Stimulated activated effector memory CD8-positive, alpha-beta T cell treated with anti-CD3 and anti-CD28 coated beads, Interleukin-12 subunit alpha, Interleukin-12 subunit beta, amount 100 ng/mL, for 72 hours (primary cell): Measurements from ENCODE around the gene P4HA3.

Source experiments
- ATAC-seq: fragments of 150-1000 bp; cut with Tn5 transposase; 2 replicates; pipeline ENCODE4 v1.10.0; 2021
- DNase-seq, 2 donors: peaks; one replicate each; pipeline ENCODE4 v3.0.0; 2021 to 2022; ENCODE audit warnings: low spot score in 2 of 2
- H3K27ac Mint-ChIP-seq: one replicate; pipeline ENCODE4 v1.8.0; 2022; ENCODE audit warnings: mild to moderate bottlenecking, mixed read lengths
- H3K36me3 Mint-ChIP-seq: one replicate; pipeline ENCODE4 v1.8.0; 2022; ENCODE audit warnings: mild to moderate bottlenecking, mixed read lengths
- H3K4me1 Mint-ChIP-seq: one replicate; pipeline ENCODE4 v1.8.0; 2022; ENCODE audit warnings: mixed read lengths
- H3K4me3 Mint-ChIP-seq: one replicate; pipeline ENCODE4 v1.8.0; 2022; ENCODE audit warnings: mild to moderate bottlenecking, mixed read lengths
- H3K9me3 Mint-ChIP-seq: one replicate; pipeline ENCODE4 v1.8.0; 2022; ENCODE audit warnings: mixed read lengths

P4HA3 gene

GRCh38 chr11:74288161-74288560, 23.3 kb downstream of the P4HA3 start:
- DNase-seq, result no peak
- peak overlapping the region; percentile 12 for H3K27ac Mint-ChIP-seq
- H3K4me3 Mint-ChIP-seq, result no peak overlapping the region
- no peaks in the 10 kb centered on the region for H3K4me1 Mint-ChIP-seq
- no peaks in the 10 kb centered on the region for H3K9me3 Mint-ChIP-seq
- H3K36me3 Mint-ChIP-seq, result no peaks in the 10 kb centered on the region
- peak; percentile 83 for ATAC-seq

DNA sequence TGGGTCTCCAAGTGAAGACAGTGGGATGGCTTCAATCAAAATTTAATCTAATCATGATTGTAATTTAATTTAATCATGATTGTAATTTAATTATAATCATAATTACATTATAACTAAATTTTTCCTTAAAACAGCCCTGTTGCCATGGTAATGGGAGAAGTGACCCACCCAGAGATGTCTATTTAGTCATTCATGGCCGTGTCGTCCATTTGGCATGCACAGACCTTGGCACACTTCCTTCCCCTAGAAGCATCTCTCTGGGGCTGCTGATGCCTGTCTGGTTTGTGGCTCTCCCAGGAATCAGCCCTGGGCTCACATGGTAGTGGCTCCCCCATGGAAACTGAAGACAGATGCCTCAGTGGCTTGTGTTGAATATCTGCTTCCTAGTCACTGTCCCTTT, 27.0 kb downstream of the P4HA3 start:
- no peaks in the 10 kb centered on the region for H3K4me1 Mint-ChIP-seq
- DNase-seq (no peak), ATAC-seq (no peak)
- no peaks in the 10 kb centered on the region for H3K36me3 Mint-ChIP-seq
- H3K27ac Mint-ChIP-seq, result no peak overlapping the region
- H3K9me3 Mint-ChIP-seq, result no peaks in the 10 kb centered on the region
- H3K4me3 Mint-ChIP-seq, result no peak overlapping the region

GRCh38 chr11:74283580-74284180, 27.8 kb downstream of the P4HA3 start:
- Mint-ChIP-seq H3K36me3 (no peaks in the 10 kb centered on the region), H3K4me3 (no peak overlapping the region), H3K27ac (no peak overlapping the region), H3K4me1 (no peaks in the 10 kb centered on the region), H3K9me3 (no peaks in the 10 kb centered on the region)
- no peak for DNase-seq
- no peak for ATAC-seq

- Mint-ChIP-seq H3K9me3 (no peaks in the 10 kb centered on the region), H3K4me3 (no peak overlapping the region), H3K36me3 (no peaks in the 10 kb centered on the region), H3K27ac (no peak overlapping the region), H3K4me1 (no peaks in the 10 kb centered on the region)
- peak; percentile 60 for ATAC-seq
- DNase-seq, result no peak
These were observed 28.5 kb downstream of the P4HA3 start for GRCh38 chr11:74282914-74283371.

DNA sequence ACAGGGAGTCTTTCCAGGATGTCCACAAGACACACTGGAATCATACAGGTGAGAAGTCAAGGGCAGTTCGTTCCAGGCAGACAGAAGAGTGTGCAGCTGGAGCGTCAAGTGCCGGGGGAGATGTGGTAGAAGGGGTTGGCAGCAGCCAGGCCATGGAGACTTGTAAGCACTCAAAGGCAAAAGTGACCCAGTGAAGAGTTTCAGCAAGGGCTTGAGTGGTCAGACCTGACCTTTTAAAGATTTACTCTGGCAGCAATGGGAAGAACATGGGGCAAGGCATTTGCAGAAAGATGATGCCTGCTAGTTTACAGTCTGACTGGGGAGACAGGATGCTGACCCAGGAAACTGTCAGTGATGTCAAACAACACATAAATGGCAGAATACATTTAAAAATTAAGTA, 29.0 kb downstream of the P4HA3 start:
- ATAC-seq (no peak), DNase-seq (no peak)
- Mint-ChIP-seq H3K36me3 (no peaks in the 10 kb centered on the region), H3K4me3 (no peak overlapping the region), H3K9me3 (no peaks in the 10 kb centered on the region), H3K4me1 (no peaks in the 10 kb centered on the region), H3K27ac (no peak overlapping the region)

DNA sequence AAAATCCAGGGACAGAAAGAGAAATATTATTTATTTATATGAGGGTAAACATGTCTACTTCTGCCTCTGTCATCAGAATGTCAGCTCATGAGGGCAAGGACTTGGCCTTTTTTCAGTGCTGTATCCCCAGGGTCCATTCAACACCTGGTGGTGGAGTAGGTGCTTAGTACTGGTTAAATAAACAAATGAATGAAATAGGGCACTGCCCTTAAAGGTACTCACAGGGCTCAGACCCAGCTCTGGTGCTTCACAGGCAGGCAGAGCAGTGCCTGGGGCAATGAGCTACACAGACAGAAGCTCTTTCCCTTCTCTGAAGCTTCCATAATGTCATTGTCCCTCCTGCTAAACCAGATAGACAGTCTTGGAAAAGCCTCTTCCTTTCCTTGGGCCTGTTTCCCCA, 30.9 kb downstream of the P4HA3 start:
- no peaks in the 10 kb centered on the region for H3K9me3 Mint-ChIP-seq
- no peaks in the 10 kb centered on the region for H3K4me1 Mint-ChIP-seq
- ATAC-seq, result no peak
- no peak for DNase-seq
- H3K36me3 Mint-ChIP-seq, result no peaks in the 10 kb centered on the region
- H3K4me3 Mint-ChIP-seq, result no peak overlapping the region
- H3K27ac Mint-ChIP-seq, result no peak overlapping the region

DNA sequence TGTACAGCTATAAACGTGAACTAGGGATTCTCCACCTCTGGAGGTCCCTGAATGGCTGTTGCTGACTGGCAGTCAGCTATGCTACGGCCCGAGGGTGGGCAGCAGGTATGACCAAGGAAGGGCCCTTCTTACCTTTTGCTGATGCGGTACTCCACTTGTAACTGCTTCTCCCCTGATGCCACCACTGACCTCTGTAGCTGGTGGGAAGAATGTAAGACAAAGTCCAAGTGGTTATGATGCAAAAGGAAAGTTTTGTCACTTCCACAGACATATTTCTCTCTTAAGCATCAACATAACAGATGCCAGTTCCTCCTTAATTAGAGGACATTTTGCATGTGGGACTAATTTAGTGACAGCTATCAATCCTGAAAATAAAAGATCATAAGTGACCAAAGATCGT, 32.2 kb downstream of the P4HA3 start:
- Mint-ChIP-seq H3K36me3 (no peaks in the 10 kb centered on the region), H3K27ac (no peak overlapping the region), H3K9me3 (no peaks in the 10 kb centered on the region), H3K4me3 (no peak overlapping the region), H3K4me1 (no peaks in the 10 kb centered on the region)
- DNase-seq, result no peak
- no peak for ATAC-seq

DNA sequence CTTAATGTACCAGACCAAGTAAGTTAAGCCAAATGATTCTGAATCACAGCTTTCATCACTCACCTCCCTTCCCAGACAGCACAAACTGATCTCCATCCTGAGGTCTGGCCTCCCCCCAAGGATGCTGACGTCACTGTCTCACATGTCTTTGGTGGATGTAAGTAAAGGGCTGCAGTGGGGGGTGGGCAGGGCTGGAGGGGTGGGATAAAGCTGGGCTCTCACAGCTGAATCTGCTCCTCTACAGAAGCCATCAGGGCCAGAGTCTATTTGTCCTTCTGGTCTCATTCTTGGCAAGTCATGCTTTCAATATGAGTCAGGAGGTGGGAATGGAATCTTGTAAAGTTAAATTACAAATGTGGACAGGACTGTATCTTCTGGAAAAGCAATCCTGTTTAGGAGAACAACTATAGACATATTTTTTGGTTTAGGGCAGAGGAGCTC, 32.7 kb downstream of the P4HA3 start:
- ATAC-seq, result no peak
- no peak for DNase-seq
- no peaks in the 10 kb centered on the region for H3K36me3 Mint-ChIP-seq
- no peaks in the 10 kb centered on the region for H3K4me1 Mint-ChIP-seq
- H3K27ac Mint-ChIP-seq, result no peak overlapping the region
- no peak overlapping the region for H3K4me3 Mint-ChIP-seq
- no peaks in the 10 kb centered on the region for H3K9me3 Mint-ChIP-seq

GRCh38 chr11:74278103-74278502, 33.3 kb downstream of the P4HA3 start:
- H3K36me3 Mint-ChIP-seq, result no peaks in the 10 kb centered on the region
- DNase-seq (no peak), ATAC-seq (no peak)
- H3K4me1 Mint-ChIP-seq, result no peaks in the 10 kb centered on the region
- no peak overlapping the region for H3K27ac Mint-ChIP-seq
- no peaks in the 10 kb centered on the region for H3K9me3 Mint-ChIP-seq
- H3K4me3 Mint-ChIP-seq, result no peak overlapping the region

- Mint-ChIP-seq H3K27ac (no peak overlapping the region), H3K4me3 (no peak overlapping the region), H3K36me3 (no peaks in the 10 kb centered on the region), H3K4me1 (no peaks in the 10 kb centered on the region), H3K9me3 (no peaks in the 10 kb centered on the region)
- ATAC-seq, result no peak
- DNase-seq, result no peak
These were observed 34.9 kb downstream of the P4HA3 start for GRCh38 chr11:74276581-74276980.

DNA sequence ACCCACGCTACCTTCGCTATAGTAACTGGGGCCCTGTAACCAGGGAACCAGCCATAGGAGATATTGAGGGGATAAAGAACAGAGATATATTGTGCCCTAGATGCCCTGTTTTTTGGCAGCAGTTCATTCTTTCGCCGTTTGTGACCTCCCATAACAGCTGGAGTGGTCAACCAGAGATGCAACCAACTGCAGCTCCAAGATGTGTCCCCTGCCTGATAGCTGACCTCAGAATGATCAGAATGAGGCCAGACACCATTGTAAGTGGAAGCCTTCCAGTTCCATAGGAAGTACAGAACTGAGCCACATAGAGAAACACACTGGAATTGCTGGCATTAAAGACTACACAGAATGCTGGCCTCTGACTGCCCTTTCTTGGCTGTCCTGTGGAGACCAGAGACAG, 39.2 kb downstream of the P4HA3 start:
- Mint-ChIP-seq H3K9me3 (no peaks in the 10 kb centered on the region), H3K4me1 (peaks cover 15% of the 10 kb centered on the region), H3K27ac (no peak overlapping the region), H3K36me3 (no peaks in the 10 kb centered on the region), H3K4me3 (no peak overlapping the region)
- DNase-seq (no peak), ATAC-seq (no peak)

GRCh38 chr11:74269161-74269811, 42.2 kb downstream of the P4HA3 start:
- Mint-ChIP-seq H3K9me3 (no peaks in the 10 kb centered on the region), H3K36me3 (no peaks in the 10 kb centered on the region), H3K4me1 (peaks cover 15% of the 10 kb centered on the region), H3K4me3 (no peak overlapping the region), H3K27ac (no peak overlapping the region)
- ATAC-seq (peak; percentile 73), DNase-seq (no peak)

GRCh38 chr11:74268456-74268855, 43.0 kb downstream of the P4HA3 start:
- Mint-ChIP-seq H3K4me1 (peaks cover 15% of the 10 kb centered on the region), H3K9me3 (no peaks in the 10 kb centered on the region), H3K27ac (no peak overlapping the region), H3K36me3 (no peaks in the 10 kb centered on the region), H3K4me3 (no peak overlapping the region)
- no peak for ATAC-seq
- DNase-seq, result no peak

DNA sequence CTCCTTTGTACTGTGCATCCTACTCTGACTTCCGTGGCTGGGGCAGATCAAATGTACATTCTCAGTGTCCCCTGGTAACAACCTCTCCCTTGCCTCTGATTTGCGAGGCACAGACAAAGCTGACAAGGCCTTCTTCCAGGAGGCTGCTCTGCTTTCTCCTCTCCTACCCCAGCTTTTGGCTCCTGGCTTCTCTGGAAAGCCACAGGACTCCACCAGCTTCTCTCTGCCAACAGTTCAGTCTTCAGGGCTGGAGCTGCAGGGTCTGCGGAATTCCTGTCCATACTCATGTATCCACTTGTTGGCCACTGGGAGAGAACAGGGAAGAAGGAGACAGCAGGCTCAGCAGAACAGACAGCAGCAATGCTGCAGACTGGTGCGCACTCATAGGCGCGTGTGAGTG, 44.4 kb downstream of the P4HA3 start:
- Mint-ChIP-seq H3K36me3 (no peaks in the 10 kb centered on the region), H3K4me1 (peaks cover 15% of the 10 kb centered on the region), H3K4me3 (no peak overlapping the region), H3K27ac (no peak overlapping the region), H3K9me3 (no peaks in the 10 kb centered on the region)
- DNase-seq (no peak), ATAC-seq (no peak)

DNA sequence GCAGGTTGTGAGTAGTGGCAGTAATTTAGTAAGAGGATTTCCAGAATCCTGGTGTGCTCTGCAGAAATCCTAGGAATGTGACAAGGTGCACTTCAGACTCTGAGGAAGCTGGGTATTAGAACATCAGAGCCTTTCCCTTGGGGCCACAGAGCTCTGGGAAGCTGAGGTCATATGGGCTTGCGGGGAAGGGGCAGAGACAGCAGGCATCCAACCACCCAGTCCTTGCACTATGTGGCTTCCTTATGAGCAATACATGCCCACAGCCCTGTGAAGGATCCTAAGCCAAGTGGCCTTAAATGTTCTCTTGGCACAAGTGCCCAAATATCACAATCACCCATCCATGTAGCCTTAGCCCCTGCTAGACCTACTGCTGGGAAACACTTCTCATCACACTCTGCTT, 46.2 kb downstream of the P4HA3 start:
- H3K36me3 Mint-ChIP-seq, result no peaks in the 10 kb centered on the region
- peaks cover 14% of the 10 kb centered on the region for H3K4me1 Mint-ChIP-seq
- ATAC-seq, result no peak
- H3K4me3 Mint-ChIP-seq, result no peak overlapping the region
- H3K9me3 Mint-ChIP-seq, result no peaks in the 10 kb centered on the region
- H3K27ac Mint-ChIP-seq, result no peak overlapping the region
- no peak for DNase-seq

DNA sequence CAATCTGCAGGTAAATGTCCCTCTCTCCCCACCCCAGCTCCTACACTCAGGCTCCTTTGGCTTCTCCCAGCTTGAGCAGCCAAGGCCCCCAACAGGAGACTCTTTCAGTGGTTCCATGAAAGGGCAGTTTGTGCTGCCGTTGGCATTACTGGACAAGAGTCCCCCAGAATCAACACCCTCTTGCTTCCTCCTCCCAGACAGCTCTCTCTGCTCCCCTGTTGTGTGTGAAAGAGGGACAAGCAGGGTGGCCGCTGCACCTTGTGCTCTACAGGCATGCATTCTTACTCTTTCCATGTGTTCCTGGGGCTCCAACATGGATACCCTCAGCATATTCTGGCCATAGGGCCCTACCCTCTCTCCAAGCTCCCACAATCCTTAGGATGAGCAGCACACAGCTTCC, 48.7 kb downstream of the P4HA3 start:
- Mint-ChIP-seq H3K36me3 (no peaks in the 10 kb centered on the region), H3K4me3 (no peak overlapping the region), H3K9me3 (no peaks in the 10 kb centered on the region), H3K4me1 (no peaks in the 10 kb centered on the region), H3K27ac (no peak overlapping the region)
- ATAC-seq, result no peak
- no peak for DNase-seq
